K562 (cell line): ENCODE measurements around the gene MDH2. TPM values are rescaled to one million over a fixed set of nuclear protein-coding genes. Genes with fewer than 3 reads are reported as not detected.
A peak's percentile ranks its signal among the peaks of the same experiment; 100 is the strongest.

Experiments
- ARID1B ChIP-seq: fragments of 450-650 bp; IDR thresholded peaks from 2 replicates; pipeline ENCODE4 v1.6.1; 2016; ENCODE audit warnings: antibody characterized with exemption, mild to moderate bottlenecking, inconsistent platforms
- BHLHE40 ChIP-seq: IDR thresholded peaks from 2 replicates; pipeline ENCODE4 v1.6.1; 2011; ENCODE audit warnings: low read length, improper control_type of control experiment
- DACH1 ChIP-seq: fragments of 450-650 bp; IDR thresholded peaks from 2 replicates; pipeline ENCODE4 v1.6.1; 2018; ENCODE audit not compliant: partially characterized antibody
- ETS2 ChIP-seq: IDR thresholded peaks from 2 replicates; pipeline ENCODE4 v1.6.1; 2016; ENCODE audit warnings: borderline replicate concordance, missing genetic modification characterization, mild to moderate bottlenecking, moderate library complexity, missing compliant biosample characterization; ENCODE audit not compliant: poor library complexity, severe bottlenecking
- GATA2 ChIP-seq: sonication (generic); formaldehyde crosslinking; IDR thresholded peaks from 2 replicates; pipeline ENCODE4 v1.4.0; 2020; ENCODE audit warnings: mild to moderate bottlenecking, missing genetic modification reagents
- HDAC1 ChIP-seq, 2 experiments: fragments of 450-650 bp; IDR thresholded peaks; 2 replicates each; pipeline ENCODE4 v1.6.1; 2016 to 2017; ENCODE audit warnings: inconsistent platforms in 1 of 2, mild to moderate bottlenecking in 1 of 2, moderate library complexity in 1 of 2
- KAT2B ChIP-seq: IDR thresholded peaks from one replicate; pipeline ENCODE4 v1.6.1; 2012; ENCODE audit warnings: low read depth, mild to moderate bottlenecking, control low read depth, inconsistent platforms, low read length, moderate library complexity
- MAFG ChIP-seq: fragments of 450-650 bp; conservative IDR thresholded peaks from 2 replicates; pipeline ENCODE4 v1.6.1; 2016; ENCODE audit warnings: missing genetic modification characterization, missing compliant biosample characterization
- MTA2 ChIP-seq: fragments of 450-650 bp; IDR thresholded peaks from 2 replicates; pipeline ENCODE4 v1.6.1; 2016; ENCODE audit warnings: low read depth
- NCOR1 ChIP-seq: fragments of 450-650 bp; IDR thresholded peaks from 2 replicates; pipeline ENCODE4 v1.6.1; 2016; ENCODE audit warnings: mild to moderate bottlenecking, moderate library complexity
- PHF21A ChIP-seq: fragments of 450-650 bp; IDR thresholded peaks from 2 replicates; pipeline ENCODE4 v1.6.1; 2017; ENCODE audit warnings: low read depth, borderline replicate concordance
- POLR2A ChIP-seq: fragments of 450-650 bp; conservative IDR thresholded peaks from 2 replicates; pipeline ENCODE4 v1.6.1; 2016
- PRPF4 ChIP-seq: fragments of 200-400 bp; formaldehyde crosslinking; IDR thresholded peaks from one replicate; pipeline ENCODE4 v1.6.1; 2017; ENCODE audit warnings: low read length, low read depth, mild to moderate bottlenecking; ENCODE audit not compliant: insufficient read depth, poor library complexity, severe bottlenecking
- RBM14 ChIP-seq: fragments of 200-400 bp; formaldehyde crosslinking; IDR thresholded peaks from 2 replicates; pipeline ENCODE4 v1.6.1; 2018; ENCODE audit warnings: low read depth, mild to moderate bottlenecking, low read length, moderate library complexity, borderline replicate concordance; ENCODE audit not compliant: insufficient read depth
- RNF219 ChIP-seq: fragments of 250-450 bp; sonication (Bioruptor Pico); IDR thresholded peaks from 2 replicates; pipeline ENCODE4 v1.5.0; 2022; ENCODE audit warnings: mild to moderate bottlenecking
- SMAD4 ChIP-seq: fragments of 250-450 bp; sonication (Bioruptor Pico); conservative IDR thresholded peaks from 2 replicates; pipeline ENCODE4 v1.8.0; 2021; ENCODE audit warnings: inconsistent platforms, mild to moderate bottlenecking, moderate library complexity
- SRSF1 ChIP-seq: fragments of 200-400 bp; formaldehyde crosslinking; IDR thresholded peaks from 2 replicates; pipeline ENCODE4 v1.6.1; 2017; ENCODE audit warnings: mild to moderate bottlenecking, low read depth, low read length, moderate library complexity
- TAL1 ChIP-seq: fragments of 450-650 bp; IDR thresholded peaks from 2 replicates; pipeline ENCODE4 v1.6.1; 2016; ENCODE audit warnings: mild to moderate bottlenecking
- TCFL5 ChIP-seq: fragments of 250-450 bp; sonication (Bioruptor Pico); conservative IDR thresholded peaks from 2 replicates; pipeline ENCODE4 v1.6.1; 2021; ENCODE audit warnings: mild to moderate bottlenecking, moderate library complexity, matching md5 sums
- TEAD2 ChIP-seq: fragments of 450-650 bp; IDR thresholded peaks from 2 replicates; pipeline ENCODE4 v1.6.1; 2016; ENCODE audit warnings: missing genetic modification characterization, control low read depth, missing compliant biosample characterization
- TSC22D4 ChIP-seq: fragments of 450-650 bp; IDR thresholded peaks from 2 replicates; pipeline ENCODE4 v1.6.1; 2016; ENCODE audit warnings: missing genetic modification characterization, missing biosample characterization, control low read depth
- ZNF134 ChIP-seq: fragments of 250-450 bp; sonication (Bioruptor Pico); conservative IDR thresholded peaks from 2 replicates; pipeline ENCODE4 v1.4.0; 2020
- ZNF518B ChIP-seq: fragments of 250-450 bp; sonication (Bioruptor Pico); IDR thresholded peaks from 2 replicates; pipeline ENCODE4 v1.5.0; 2021; ENCODE audit warnings: mild to moderate bottlenecking, moderate library complexity
- polyA plus RNA-seq, 8 experiments: library from polyadenylated mRNA; depleted of rRNA in 4 of 8; stranded (reverse) in 5 of 8; unstranded in 3 of 8; fragments of >200 nt; fragmentation: Nextera tagmentation in 2 of 8; fragmentation: Illumina TruSeq in 1 of 8; extraction: Ambion mirVana in 2 of 8; extraction: Trizol in 1 of 8; gene quantifications; 2 replicates each; pipeline versions ENCODE4 v1.2.1 to v1.2.3, GENCODE V29; 2011 to 2014; ENCODE audit warnings: inconsistent platforms in 1 of 8, missing spikeins in 1 of 8
- total RNA-seq, 7 experiments: library from RNA; depleted of rRNA in 6 of 7; stranded (reverse); fragments of >200 nt in 6 of 7; fragmentation: Illumina TruSeq in 2 of 7; extraction: Trizol in 2 of 7; gene quantifications; 2 replicates each; pipeline versions ENCODE4 v1.2.1 to v1.2.3, GENCODE V29; 2011 to 2021; ENCODE audit warnings: low replicate concordance in 1 of 7
- TF ChIP-seq, protein P1 (sequence below): fragments of 250-450 bp; sonication (Bioruptor Pico); IDR thresholded peaks from 2 replicates; pipeline ENCODE4 v1.6.1; 2021; ENCODE audit warnings: mild to moderate bottlenecking

MDH2 gene
- total and polyA plus RNA-seq, 9 of the 15 experiments (the other 6 are each of a cell fraction or from before 2014, with no cell fraction given) = 106 to 701 (median 242) TPM

GRCh38 chr7:76050545-76050944 lies 2.6 kb downstream of the MDH2 start (continued):
- TF ChIP-seq ZNF518B (CRISPR knock-in tag) (no peak), TAL1 (peak; percentile 53; the same call in 1 of the 2 replicates), TCFL5 (no peak), POLR2A (peak; percentile 8; the same call in 1 of the 2 replicates), MAFG (tag) (peak; percentile 27; the same call in 1 of the 2 replicates), PRPF4 (no peak), ETS2 (tag) (no peak), BHLHE40 (no peak), SMAD4 (CRISPR knock-in tag) (no peak), TSC22D4 (tag) (no peak), RBM14 (no peak), HDAC1 (IDR thresholded peaks at IDR 0.05) (peak in 1 of 2 experiments; percentile 52; a peak in 2 of 4 replicates), KAT2B (no peak), ZNF134 (CRISPR knock-in tag) (no peak), PHF21A (no peak), NCOR1 (peak; percentile 42), TEAD2 (tag) (no peak), DACH1 (no peak), MTA2 (peak; percentile 49), ARID1B (peak; percentile 69), RNF219 (CRISPR knock-in tag) (no peak), SRSF1 (no peak), GATA2 (CRISPR knock-in tag) (0 out of 2 replicates have a peak, but pooled peaks have one; percentile 27)
- TF ChIP-seq, protein P1, sequence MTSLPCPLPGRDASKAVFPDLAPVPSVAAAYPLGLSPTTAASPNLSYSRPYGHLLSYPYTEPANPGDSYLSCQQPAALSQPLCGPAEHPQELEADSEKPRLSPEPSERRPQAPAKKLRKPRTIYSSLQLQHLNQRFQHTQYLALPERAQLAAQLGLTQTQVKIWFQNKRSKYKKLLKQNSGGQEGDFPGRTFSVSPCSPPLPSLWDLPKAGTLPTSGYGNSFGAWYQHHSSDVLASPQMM = no peak
